Liver (tissue), 9 donors: ENCODE data around the gene SEMA4C. TPM values are rescaled to one million over a fixed set of nuclear protein-coding genes. Genes with fewer than 3 reads are reported as not detected.
A peak's percentile ranks its signal among the peaks of the same experiment; 100 is the strongest.

ENCODE experiments used
- DNase-seq: peaks from one replicate; pipeline ENCODE4 v3.0.0-alpha.2; 2017; ENCODE audit warnings: low spot score
- H3K27ac ChIP-seq, 2 donors: one replicate each; pipeline ENCODE4 v1.7.0; 2013; ENCODE audit warnings: inconsistent platforms in 2 of 2, low read length in 2 of 2, control low read depth in 1 of 2, low read depth in 1 of 2, mild to moderate bottlenecking in 1 of 2
- H3K27me3 ChIP-seq, 4 donors: one replicate each; pipeline versions ENCODE4 v1.6.1 to v1.7.0; 2013; ENCODE audit warnings: low read length in 3 of 4, inconsistent platforms in 1 of 4, mild to moderate bottlenecking in 1 of 4, moderate library complexity in 1 of 4; ENCODE audit not compliant: control insufficient read depth in 4 of 4, insufficient read depth in 4 of 4
- H3K36me3 ChIP-seq, 4 donors: one replicate each; pipeline versions ENCODE4 v1.6.1 to v1.7.0; 2013; ENCODE audit warnings: low read length in 3 of 4, mild to moderate bottlenecking in 3 of 4, low read depth in 1 of 4, moderate library complexity in 1 of 4; ENCODE audit not compliant: control insufficient read depth in 4 of 4, insufficient read depth in 3 of 4
- H3K4me1 ChIP-seq, 4 donors: one replicate each; pipeline versions ENCODE4 v1.6.1 to v1.7.0; 2013; ENCODE audit warnings: low read length in 3 of 4, mild to moderate bottlenecking in 3 of 4, moderate library complexity in 1 of 4; ENCODE audit not compliant: control insufficient read depth in 4 of 4, insufficient read depth in 4 of 4
- H3K4me3 ChIP-seq, 3 donors: one replicate each; pipeline versions ENCODE4 v1.6.1 to v1.7.0; 2013; ENCODE audit warnings: low read length in 3 of 3, control low read depth in 1 of 3, low read depth in 1 of 3, mild to moderate bottlenecking in 1 of 3
- H3K9ac ChIP-seq, 2 donors: one replicate each; pipeline ENCODE4 v1.7.0; 2013; ENCODE audit warnings: low read length in 2 of 2, mild to moderate bottlenecking in 2 of 2, moderate library complexity in 2 of 2, control low read depth in 1 of 2, low read depth in 1 of 2
- H3K9me3 ChIP-seq, 4 donors: one replicate each; pipeline versions ENCODE4 v1.6.1 to v1.7.0; 2013; ENCODE audit warnings: low read length in 3 of 4; ENCODE audit not compliant: control insufficient read depth in 4 of 4
- EGR1 ChIP-seq, 2 donors: IDR thresholded peaks; 2 replicates each; pipeline ENCODE4 v1.6.1; 2016 to 2018; ENCODE audit warnings: antibody characterized with exemption in 2 of 2, low read depth in 2 of 2
- FOXA1 ChIP-seq: IDR thresholded peaks from 2 replicates; pipeline ENCODE4 v1.6.1; 2016; ENCODE audit warnings: antibody characterized with exemption
- FOXA2 ChIP-seq: IDR thresholded peaks from 2 replicates; pipeline ENCODE4 v1.6.1; 2016; ENCODE audit warnings: antibody characterized with exemption
- HNF4A ChIP-seq, 2 donors: conservative IDR thresholded peaks; 2 replicates each; pipeline ENCODE4 v1.6.1; 2016; ENCODE audit warnings: antibody characterized with exemption in 2 of 2, mild to moderate bottlenecking in 2 of 2
- HNF4G ChIP-seq: IDR thresholded peaks from 2 replicates; pipeline ENCODE4 v1.6.1; 2016; ENCODE audit warnings: antibody characterized with exemption
- JUND ChIP-seq, 2 donors: IDR thresholded peaks; 2 replicates each; pipeline ENCODE4 v1.6.1; 2016; ENCODE audit warnings: antibody characterized with exemption in 2 of 2
- RAD21 ChIP-seq, 2 donors: IDR thresholded peaks; 2 replicates each; pipeline ENCODE4 v1.6.1; 2016; ENCODE audit warnings: antibody characterized with exemption in 2 of 2, mild to moderate bottlenecking in 2 of 2
- SP1 ChIP-seq: IDR thresholded peaks from 2 replicates; pipeline ENCODE4 v1.6.1; 2018; ENCODE audit warnings: antibody characterized with exemption, mild to moderate bottlenecking
- TAF1 ChIP-seq: conservative IDR thresholded peaks from 2 replicates; pipeline ENCODE4 v1.6.1; 2016; ENCODE audit warnings: antibody characterized with exemption, mild to moderate bottlenecking
- YY1 ChIP-seq: IDR thresholded peaks from 2 replicates; pipeline ENCODE4 v1.6.1; 2016; ENCODE audit warnings: antibody characterized with exemption, mild to moderate bottlenecking
- WGBS: extraction: QIAGEN DNeasy Blood & Tissue Kit; methylation state at CpG from one replicate; pipeline ENCODE4 v1.1.7; 2013; 5-methylcytosine and 5-hydroxymethylcytosine counted together
- polyA plus RNA-seq, 2 donors: library from polyadenylated mRNA; stranded (reverse) in 1 of 2; unstranded in 1 of 2; fragments of 200-250 nt in 1 of 2; fragments of >200 nt in 1 of 2; fragmentation: Nextera tagmentation in 1 of 2; extraction: Ambion mirVana in 1 of 2; gene quantifications; one replicate each; pipeline versions ENCODE4 v1.2.1 to v1.2.3, GENCODE V29; 2013 to 2015
- total RNA-seq, 2 donors: library from RNA; depleted of rRNA; stranded (reverse); fragments of >200 nt; gene quantifications; one replicate each; pipeline ENCODE4 v1.2.3, GENCODE V29; 2014
- TF ChIP-seq, protein P1 (sequence below): IDR thresholded peaks from 2 replicates; pipeline ENCODE4 v1.6.1; 2016; ENCODE audit warnings: antibody characterized with exemption
- TF ChIP-seq, protein P2 (sequence below): IDR thresholded peaks from 2 replicates; pipeline ENCODE4 v1.6.1; 2016; ENCODE audit warnings: antibody characterized with exemption
- TF ChIP-seq, protein P3 (sequence below): IDR thresholded peaks from 2 replicates; pipeline ENCODE4 v1.6.1; 2016; ENCODE audit warnings: antibody characterized with exemption, mild to moderate bottlenecking
- donor health status: healthy.
- donor health status: healthy.
- donor health status: healthy.
- donor health status: healthy.
- donor health status: healthy.

SEMA4C gene
- total and polyA plus RNA-seq, 4 donors = 3.7 to 23.2 (median 13.2) TPM

DNA sequence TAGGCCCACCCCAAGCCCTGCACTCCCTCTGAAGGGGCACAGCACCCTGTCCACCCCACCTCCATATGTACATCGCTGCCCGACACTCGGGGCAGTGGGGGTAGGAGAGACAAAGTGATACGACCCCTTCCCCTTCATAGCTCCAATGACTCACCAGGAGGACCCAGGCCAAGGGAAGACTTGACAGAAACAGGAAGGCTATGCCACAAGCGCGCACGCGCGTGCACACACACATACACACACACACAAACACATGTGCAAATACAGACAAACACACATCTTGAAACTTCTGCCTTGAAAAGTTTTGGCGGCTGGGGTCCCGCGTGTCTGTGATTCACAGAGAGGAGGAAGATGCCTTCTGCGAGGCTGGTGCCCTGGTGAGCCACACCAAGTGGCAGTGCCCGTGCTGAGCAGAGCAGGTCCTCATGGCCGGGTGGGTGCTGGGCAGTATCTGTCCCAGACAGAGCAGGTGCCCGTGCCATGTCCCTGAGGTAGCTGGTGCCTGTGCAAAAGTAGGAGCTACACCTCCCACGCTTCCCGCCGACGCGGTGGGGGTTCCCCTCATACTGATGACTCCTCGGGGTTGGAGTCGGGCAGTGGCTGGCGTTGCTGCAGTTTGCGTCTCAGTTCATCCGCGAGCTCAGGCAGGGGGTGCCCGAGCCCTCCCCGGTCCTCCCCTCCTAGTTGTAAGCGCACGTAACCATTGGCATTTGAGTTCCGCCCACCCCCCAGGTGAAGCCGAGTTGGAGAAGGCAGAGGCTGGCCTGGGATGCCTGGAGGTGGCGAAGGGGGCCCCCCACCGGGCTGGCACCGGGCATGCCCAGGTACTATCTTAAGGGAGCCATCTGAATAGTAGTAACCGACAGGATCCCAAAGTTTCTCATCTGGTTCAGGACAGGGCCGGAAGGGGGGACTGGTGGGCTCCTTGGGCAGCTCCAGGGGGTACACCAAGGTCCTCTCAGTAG, 9.5 kb downstream of the SEMA4C start:
- Histone ChIP-seq H3K27ac (peak overlapping the region; percentile 78 to 80), H3K36me3 (peaks cover 7 to 32% (median 12%) of the 10 kb centered on the region in 4 donors), H3K4me3 (no peak overlapping the region), H3K9me3 (no peaks in the 10 kb centered on the region), H3K4me1 (peaks cover 12 to 68% (median 49%) of the 10 kb centered on the region in 4 donors), H3K9ac (no peak overlapping the region), H3K27me3 (no peaks in the 10 kb centered on the region)
- TF ChIP-seq TAF1 (no peak), FOXA1 (no peak), EGR1 (IDR thresholded peaks at IDR 0.05; ENCODE audit: low read depth in 2 of 2) (no peak), FOXA2 (no peak), SP1 (no peak), YY1 (no peak), HNF4A (conservative IDR thresholded peaks at IDR 0.05) (no peak), JUND (IDR thresholded peaks at IDR 0.05) (no peak)
- TF ChIP-seq, protein P1, sequence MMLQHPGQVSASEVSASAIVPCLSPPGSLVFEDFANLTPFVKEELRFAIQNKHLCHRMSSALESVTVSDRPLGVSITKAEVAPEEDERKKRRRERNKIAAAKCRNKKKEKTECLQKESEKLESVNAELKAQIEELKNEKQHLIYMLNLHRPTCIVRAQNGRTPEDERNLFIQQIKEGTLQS = no peak
- 76% methylated on average over 38 of the region's 38 CpGs for WGBS
- DNase-seq = no peak

DNA sequence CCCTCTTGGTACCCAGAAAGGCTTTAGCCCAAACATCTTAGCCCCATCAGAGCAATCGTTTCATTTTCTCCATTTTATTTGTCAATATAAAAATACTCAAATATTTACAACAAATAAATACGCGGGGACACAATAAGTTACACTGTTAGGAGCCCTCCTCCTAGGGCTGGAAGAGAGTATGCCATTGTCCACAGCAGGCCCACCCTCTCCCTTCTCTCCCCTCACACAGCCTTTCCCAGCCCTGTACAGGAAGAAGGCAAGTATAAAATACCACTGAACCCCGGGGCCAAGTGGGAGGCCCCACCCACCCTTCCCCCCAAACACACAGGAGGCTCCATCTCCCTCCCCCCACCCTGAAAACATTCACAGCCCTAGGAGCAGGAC, 10.2 kb downstream of the SEMA4C start:
- Histone ChIP-seq H3K4me3 (no peak overlapping the region), H3K9me3 (no peaks in the 10 kb centered on the region), H3K4me1 (peaks cover 12 to 62% (median 48%) of the 10 kb centered on the region in 4 donors), H3K9ac (no peak overlapping the region), H3K27ac (peak overlapping the region; percentile 78 to 80), H3K36me3 (peaks cover 4 to 25% (median 11%) of the 10 kb centered on the region in 4 donors), H3K27me3 (no peaks in the 10 kb centered on the region)
- no peak for DNase-seq
- 33% methylated on average over 4 of the region's 4 CpGs for WGBS
- no peak for TF ChIP-seq FOXA2
- TF ChIP-seq, protein P2, sequence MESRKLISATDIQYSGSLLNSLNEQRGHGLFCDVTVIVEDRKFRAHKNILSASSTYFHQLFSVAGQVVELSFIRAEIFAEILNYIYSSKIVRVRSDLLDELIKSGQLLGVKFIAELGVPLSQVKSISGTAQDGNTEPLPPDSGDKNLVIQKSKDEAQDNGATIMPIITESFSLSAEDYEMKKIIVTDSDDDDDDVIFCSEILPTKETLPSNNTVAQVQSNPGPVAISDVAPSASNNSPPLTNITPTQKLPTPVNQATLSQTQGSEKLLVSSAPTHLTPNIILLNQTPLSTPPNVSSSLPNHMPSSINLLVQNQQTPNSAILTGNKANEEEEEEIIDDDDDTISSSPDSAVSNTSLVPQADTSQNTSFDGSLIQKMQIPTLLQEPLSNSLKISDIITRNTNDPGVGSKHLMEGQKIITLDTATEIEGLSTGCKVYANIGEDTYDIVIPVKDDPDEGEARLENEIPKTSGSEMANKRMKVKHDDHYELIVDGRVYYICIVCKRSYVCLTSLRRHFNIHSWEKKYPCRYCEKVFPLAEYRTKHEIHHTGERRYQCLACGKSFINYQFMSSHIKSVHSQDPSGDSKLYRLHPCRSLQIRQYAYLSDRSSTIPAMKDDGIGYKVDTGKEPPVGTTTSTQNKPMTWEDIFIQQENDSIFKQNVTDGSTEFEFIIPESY = no peak
- TF ChIP-seq HNF4G = no peak
- no peak for TF ChIP-seq RAD21 (IDR thresholded peaks at IDR 0.05)
- no peak for TF ChIP-seq SP1
- TF ChIP-seq, protein P3, sequence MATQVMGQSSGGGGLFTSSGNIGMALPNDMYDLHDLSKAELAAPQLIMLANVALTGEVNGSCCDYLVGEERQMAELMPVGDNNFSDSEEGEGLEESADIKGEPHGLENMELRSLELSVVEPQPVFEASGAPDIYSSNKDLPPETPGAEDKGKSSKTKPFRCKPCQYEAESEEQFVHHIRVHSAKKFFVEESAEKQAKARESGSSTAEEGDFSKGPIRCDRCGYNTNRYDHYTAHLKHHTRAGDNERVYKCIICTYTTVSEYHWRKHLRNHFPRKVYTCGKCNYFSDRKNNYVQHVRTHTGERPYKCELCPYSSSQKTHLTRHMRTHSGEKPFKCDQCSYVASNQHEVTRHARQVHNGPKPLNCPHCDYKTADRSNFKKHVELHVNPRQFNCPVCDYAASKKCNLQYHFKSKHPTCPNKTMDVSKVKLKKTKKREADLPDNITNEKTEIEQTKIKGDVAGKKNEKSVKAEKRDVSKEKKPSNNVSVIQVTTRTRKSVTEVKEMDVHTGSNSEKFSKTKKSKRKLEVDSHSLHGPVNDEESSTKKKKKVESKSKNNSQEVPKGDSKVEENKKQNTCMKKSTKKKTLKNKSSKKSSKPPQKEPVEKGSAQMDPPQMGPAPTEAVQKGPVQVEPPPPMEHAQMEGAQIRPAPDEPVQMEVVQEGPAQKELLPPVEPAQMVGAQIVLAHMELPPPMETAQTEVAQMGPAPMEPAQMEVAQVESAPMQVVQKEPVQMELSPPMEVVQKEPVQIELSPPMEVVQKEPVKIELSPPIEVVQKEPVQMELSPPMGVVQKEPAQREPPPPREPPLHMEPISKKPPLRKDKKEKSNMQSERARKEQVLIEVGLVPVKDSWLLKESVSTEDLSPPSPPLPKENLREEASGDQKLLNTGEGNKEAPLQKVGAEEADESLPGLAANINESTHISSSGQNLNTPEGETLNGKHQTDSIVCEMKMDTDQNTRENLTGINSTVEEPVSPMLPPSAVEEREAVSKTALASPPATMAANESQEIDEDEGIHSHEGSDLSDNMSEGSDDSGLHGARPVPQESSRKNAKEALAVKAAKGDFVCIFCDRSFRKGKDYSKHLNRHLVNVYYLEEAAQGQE = no peak
- no peak for TF ChIP-seq FOXA1
